Central memory CD4-positive, alpha-beta T cell (primary cell): Measurements from ENCODE around the gene RHOV.
"Not testable (repeated sequence)": the region's sequence is repeated elsewhere in the genome, so short reads cannot be mapped to it uniquely, and the experiment has no call there.

Source experiments
- DNase-seq: peaks from one replicate; pipeline ENCODE4 v3.0.0; 2022

Gene RHOV

DNA sequence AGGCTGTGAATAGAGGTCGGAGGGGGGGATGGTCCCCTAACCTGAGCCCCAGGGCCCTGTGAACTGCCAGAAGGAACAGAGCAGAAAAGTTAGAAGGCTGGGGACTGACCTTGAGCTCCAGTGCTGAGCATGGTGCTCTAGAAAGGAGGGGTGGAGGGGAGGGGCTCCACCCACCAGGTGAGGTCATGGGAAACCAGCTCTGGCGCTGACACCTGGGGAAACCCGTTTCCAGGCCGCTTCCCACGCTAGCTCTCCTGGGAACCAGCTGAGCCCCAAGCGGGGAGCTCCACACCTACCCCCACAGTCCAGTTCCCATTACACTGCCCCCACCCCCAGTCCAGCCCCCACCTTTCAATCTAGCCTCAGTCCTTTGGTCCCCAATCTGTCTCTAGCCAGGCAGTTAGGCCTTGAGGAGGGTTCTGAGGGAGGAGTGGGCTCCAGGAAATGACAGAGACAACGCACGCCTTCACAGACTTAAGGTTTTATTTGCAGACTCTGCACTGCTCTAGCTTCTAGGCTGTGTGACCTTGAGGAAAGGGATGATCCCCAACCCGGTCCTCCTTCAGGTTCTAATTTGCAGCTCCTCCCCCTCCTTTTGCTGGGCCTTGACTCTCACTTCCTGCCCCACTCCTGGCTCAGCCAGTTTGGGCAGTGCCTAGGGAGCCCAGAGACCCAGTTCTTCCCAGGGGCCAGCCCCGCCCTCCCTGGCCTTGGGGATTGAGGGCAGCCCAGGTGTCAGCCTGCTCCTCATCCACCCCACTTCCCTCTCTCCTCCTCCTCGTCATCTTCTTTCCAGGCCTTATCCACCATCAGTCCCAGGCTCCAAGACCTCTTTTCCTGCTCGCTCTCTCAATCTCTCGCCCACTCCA is 2.1 kb downstream of the RHOV start:
- no peak for DNase-seq

DNA sequence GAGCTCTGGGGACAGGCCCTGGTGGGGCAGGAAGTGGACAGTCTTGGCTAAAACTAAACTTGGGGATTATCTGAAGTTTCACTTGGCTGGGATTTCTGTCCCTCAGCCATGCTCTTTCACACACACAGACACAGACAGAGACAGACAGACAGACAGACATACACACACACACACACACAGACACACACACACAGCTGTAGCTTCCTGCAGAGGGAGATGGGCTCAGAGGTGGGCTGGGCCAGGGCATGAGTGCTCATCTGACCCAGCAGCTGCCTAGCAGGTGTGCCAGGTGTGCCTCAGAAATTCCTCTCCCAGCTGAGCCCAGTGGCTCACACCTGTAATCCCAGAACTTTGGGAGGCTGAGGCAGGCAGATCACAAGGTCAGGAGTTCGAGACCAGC is 3.3 kb downstream of the RHOV start:
- DNase-seq = no peak

DNA sequence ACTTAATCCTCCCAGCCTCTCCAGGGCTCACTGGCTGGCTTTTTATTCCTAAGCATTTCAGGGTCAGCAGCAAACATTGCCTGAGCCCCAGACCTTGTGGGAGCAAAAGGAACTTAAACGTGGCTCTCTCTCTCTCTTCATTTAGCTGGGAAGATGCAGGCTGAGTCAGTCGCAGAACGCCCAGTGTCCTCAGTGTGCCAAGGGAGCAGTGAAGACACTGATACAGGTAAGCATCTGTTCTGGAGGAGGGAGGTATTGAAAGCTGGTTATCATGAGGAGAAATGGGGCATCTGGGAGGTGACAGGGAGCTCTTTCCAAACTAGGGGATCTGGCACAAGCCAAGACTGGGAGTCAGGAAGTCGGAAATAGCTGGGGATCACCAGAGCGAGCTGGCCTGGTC is 4.3 kb downstream of the RHOV start:
- no peak for DNase-seq

DNA sequence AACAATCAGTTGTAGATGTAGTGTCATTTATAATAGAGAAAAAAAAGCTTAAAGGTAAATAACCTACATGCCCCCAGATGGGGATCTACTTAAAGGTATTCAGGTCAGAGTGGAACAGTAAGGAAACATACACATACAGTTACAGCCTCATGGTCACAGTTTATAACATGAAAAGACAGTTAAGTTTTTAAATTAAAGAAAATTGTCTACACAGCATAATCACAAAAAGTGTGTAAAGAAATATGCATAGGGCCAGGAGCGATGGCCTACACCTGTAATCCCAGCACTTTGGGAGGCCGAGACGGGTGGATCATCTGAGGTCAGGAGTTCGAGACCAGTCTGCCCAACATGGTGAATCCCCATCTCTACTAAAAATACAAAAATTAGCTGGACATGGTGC is 6.8 kb downstream of the RHOV start:
- DNase-seq = no peak

DNA sequence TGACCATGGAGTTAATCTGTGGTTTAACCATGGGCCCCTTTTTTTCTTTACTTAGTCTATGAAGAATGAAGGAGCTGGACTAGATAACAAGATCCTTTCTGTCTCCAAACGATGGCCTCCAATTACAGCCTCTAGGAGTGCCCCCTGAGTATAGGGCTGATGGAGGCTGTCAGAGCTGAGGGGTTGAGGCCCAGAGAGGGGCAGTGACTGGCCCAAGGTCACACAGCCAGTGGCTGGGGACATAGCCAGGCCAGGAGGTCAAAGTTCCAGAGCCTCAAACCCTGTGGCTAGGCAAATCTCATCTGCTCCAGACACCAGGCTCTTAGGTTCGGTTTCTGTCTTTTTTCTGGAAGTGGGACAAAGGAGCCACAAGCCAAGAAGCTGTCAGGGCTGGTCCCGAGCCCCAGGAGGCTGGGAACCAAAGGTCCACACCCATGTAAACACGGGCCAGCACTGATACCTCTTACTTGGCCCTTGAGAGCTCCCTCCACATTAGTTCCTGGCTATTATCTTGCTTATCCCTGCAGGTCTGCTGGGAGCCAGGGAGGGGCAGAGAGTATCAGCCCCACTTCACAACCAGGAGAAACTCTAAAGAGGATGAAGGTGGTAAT is 10.3 kb downstream of the RHOV start:
- no peak for DNase-seq

DNA sequence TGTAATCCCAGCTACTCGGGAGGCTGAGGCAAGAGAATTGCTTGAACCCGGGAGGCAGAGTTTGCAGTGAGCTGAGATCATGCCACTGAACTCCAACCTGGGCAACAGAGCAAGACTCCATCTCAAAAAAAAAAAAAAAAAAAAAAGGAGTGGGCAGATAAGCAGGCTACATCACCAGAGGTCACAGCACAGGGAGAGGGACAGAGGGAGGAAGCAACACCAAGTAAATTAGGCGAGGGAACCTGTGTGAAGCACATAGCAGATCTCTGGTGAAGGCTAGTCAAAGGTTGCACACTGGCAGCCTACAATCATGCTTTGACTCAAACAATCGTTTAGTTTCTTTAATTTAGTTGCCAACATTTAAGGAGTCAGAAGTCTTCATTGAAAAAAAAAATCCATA is 12.9 kb downstream of the RHOV start:
- not testable (repeated sequence) for DNase-seq

DNA sequence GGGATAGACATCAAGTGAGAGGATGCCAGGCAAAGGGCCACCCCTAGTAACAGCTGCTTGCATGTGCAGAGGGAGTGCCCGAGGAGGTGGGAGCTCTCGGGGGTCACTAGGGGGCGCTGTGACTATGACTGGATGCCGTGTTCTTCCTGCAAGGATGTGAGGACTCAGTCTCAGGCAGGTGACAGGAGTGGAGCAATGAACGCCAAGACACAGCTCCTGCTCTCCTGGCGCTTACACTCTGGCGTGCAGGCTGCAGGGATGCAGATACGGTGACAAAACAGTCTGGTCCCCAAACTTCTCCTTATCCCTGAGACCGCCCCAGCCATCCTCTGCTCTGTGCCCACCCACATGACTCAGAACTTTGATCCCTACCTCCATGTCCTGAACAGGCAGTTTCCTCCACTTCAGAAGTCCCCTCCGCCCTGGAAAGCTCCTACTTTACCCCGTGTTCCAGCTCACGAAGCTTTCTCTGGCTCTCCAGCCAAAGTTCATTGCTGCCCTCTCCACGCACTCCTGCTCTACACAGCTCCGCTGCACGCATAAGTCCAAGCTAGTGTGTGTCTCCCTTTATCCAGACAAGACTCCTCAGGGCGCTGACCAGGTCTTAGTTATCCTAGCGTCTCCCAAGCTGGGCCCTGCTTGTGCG is 14.7 kb downstream of the RHOV start:
- DNase-seq = peak; percentile 75

DNA sequence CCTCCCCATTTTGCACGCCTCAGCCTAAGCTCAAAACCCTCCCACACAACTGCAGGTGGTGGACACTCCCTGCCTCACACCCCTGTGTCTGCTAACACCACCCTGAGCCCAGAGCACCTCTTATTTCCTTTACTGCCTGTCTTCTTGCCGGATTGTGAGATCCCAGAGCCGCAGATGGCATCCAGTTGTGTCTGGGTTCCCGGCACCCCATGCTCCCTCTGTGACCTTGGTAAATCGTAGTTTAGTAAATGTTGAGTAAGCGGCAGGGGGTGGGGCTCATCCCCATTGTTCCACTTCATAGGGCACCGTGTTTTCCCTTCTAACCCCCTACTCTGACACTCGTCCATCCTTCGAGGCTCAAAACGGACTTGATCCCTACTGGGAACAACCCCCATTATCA is 15.3 kb downstream of the RHOV start:
- DNase-seq = no peak

DNA sequence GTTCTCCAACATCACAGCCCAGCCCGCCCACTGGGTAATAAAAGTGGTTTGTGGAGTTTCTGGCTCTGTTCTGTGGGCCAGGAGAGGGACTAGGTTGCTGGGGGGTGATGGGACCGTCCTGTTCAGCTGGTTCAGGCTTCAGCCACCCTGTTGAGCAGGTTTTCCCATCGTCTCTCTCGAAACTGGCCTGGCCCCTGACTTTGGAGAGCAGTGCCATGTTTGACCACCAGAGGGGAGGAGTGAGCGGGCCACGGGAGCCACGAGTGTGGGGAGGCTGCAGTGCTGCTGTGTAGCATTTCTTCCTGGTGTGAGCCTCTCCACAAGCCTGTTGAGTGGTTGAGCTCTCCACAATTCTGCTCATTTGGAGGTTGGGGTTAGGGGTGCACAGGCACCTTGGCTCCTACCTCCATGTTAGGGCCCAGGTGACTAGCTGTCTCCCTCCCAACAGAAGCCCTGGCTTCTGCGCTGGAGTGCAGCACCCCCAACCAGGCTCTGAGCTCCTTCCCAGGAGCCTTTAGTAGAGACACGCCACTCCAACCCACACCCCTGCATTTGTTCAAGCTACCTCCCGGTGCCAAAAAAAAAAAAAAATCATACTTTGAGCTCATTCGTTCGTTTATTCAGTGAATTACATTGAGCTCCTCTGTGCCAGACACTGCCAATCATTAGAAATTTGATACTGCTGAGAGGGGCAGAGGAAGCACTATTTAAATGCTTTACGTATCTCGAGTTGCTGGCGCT is 16.3 kb downstream of the RHOV start:
- DNase-seq = peak; percentile 69

DNA sequence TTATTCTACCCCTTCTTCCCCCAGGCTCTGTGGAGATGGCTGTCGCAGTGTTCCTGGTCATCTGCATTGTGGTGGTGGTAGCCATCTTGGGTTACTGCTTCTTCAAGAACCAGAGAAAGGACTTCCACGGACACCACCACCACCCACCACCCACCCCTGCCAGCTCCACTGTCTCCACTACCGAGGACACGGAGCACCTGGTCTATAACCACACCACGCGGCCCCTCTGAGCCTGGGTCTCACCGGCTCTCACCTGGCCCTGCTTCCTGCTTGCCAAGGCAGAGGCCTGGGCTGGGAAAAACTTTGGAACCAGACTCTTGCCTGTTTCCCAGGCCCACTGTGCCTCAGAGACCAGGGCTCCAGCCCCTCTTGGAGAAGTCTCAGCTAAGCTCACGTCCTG is 17.3 kb downstream of the RHOV start:
- DNase-seq = no peak

DNA sequence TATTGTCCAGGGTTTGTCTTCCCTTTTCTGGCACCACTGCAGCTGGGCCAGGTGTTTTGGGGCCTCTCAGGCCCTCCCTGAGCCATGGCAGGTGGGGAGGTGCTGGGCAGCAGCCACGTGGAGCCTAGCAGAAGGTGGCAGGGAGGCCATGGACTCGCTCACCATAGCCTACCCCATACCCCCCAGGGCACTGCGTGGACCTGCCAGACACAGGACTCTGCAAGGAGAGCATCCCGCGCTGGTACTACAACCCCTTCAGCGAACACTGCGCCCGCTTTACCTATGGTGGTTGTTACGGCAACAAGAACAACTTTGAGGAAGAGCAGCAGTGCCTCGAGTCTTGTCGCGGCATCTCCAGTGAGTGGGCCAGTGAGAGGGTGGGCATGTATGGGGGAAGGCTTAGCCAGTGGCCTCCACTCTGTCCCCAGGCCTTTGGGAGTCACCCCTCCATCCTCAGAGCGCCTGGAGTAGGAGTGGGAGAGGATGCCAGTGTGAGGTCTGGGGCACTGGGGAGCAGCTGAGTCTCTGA is 18.3 kb downstream of the RHOV start:
- DNase-seq = no peak

DNA sequence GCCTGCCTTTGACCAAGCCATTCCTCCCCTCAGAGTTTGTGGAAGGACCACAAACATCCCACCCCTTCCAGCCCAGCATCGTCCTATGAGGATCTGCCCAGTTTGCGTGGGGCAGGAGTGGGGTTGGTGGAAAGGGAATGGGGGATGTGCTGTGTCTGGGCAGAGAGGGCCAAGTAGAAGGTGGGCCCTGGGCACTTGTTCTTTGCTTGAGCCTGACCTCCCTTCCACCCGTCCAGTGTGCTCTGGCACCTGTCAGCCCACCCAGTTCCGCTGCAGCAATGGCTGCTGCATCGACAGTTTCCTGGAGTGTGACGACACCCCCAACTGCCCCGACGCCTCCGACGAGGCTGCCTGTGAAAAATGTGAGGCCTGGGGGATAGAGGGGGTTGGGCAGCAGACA is 19.9 kb downstream of the RHOV start:
- no peak for DNase-seq

DNA sequence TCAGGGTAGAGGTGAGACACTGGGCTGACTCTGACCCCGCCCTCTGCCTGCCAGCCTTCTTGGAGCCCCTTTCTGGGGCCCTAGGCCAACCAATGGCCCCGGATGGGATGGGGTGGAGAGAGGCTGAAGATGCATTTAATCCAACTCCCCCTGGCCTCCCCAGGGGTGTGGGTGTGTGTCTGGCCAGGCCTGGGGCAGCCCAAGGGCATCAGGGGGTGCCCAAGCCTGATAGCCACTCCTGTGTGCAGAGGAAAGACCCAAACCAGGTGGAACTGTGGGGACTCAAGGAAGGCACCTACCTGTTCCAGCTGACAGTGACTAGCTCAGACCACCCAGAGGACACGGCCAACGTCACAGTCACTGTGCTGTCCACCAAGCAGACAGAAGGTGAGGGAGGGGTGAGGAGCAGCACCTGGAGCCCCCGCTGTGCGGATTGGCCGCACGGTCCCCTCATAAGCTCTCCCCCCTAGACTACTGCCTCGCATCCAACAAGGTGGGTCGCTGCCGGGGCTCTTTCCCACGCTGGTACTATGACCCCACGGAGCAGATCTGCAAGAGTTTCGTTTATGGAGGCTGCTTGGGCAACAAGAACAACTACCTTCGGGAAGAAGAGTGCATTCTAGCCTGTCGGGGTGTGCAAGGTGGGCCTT is 20.7 kb downstream of the RHOV start:
- DNase-seq = no peak

DNA sequence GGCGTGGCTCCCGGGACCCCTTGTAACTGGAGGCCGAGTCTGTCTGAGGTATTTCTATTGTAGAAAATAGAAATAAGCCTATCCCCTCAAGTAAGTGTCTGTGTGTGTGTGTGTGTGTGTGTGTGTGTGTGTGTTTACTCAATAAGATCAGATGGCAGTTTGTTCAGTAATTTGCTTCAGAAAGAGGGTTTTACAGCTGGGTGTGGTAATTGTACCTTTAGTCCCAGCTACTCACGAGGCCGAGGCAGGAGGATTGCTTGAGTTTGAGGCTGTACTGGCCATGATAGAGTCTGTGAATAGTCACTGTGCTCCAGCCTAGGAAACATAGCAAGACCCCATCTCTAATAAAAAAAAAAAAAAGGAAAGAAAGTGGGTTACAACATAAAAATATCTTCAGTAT is 21.5 kb downstream of the RHOV start:
- DNase-seq = no peak

DNA sequence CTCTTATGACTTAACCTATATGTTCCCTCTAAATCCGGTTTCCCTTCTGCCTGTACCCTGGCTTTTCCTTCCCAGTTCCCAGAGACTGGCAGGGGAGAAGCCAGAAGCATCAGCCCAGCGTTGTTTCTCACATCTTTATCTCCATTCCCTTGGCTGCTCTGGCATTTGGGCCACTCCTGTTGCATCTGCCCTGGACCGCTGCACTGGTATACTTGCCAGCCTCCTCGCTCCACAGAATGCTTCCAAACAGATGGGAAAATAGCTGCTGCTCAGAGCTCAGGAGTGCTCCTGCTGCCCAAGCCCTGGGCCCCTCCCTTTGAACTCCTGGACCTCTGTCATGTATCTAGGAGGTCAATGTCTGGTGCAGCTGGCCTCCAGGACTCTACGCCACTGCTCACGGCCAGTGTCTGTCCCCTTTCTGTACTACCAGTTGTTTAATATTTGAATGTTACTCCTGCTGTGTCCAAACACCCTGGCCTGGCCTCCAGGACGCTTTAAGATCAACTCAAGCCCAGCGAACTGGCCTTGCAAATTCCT is 23.4 kb downstream of the RHOV start:
- no peak for DNase-seq

DNA sequence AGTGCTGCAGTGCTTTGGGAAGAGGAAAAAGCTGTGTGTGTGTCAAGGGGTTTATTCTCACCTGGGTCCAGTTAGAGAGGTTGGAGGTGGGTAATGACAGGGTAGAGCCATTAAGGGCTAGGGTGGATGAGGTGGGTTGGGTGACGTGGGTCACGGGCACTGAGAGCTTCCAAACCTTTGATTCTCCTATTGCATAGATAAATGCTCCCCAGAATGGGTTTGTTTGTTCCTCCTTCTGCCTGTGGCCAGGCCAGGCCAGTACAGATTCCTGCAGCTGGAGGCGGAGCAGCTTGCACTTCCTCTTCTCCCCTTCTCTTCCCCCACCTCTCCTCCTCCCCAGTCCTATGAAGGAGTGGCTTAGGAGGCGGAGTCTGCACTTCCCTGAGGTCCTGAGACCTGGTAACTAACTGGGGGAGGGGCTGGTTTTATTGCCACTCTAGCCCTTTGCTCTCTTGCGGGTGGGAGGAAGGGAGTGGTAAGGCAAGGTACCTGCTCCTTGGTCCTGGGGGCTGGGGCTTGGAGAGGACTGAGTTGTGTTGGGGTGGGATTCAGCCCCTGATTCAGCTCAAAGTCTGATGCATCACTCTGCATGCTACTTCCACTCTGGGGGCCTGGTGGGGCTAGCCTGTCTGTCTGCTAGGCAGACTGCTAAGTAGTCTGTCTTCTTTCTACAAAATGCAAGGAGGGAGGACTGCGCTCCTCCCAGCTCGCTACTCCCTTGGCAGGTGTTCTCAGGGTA is 26.6 kb downstream of the RHOV start:
- no peak for DNase-seq

DNA sequence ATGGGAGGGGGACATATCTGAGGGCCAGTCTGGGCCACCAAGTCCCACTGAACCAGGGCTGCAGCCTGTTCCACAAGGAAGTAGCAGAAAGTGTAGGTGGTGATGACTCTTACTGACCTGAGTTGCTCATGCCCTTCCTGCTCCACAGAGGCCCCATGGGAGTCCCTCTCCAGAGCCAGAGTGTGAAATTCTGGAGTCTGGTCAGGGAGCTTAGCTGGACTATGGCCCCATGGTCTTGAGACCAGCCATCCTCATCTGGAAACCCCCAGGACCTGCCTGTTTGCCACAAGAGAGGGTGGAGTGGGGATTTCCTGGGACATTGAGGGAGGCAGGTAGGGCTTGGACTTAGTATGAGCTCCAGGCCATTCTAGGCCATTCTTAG is 27.2 kb downstream of the RHOV start:
- no peak for DNase-seq

DNA sequence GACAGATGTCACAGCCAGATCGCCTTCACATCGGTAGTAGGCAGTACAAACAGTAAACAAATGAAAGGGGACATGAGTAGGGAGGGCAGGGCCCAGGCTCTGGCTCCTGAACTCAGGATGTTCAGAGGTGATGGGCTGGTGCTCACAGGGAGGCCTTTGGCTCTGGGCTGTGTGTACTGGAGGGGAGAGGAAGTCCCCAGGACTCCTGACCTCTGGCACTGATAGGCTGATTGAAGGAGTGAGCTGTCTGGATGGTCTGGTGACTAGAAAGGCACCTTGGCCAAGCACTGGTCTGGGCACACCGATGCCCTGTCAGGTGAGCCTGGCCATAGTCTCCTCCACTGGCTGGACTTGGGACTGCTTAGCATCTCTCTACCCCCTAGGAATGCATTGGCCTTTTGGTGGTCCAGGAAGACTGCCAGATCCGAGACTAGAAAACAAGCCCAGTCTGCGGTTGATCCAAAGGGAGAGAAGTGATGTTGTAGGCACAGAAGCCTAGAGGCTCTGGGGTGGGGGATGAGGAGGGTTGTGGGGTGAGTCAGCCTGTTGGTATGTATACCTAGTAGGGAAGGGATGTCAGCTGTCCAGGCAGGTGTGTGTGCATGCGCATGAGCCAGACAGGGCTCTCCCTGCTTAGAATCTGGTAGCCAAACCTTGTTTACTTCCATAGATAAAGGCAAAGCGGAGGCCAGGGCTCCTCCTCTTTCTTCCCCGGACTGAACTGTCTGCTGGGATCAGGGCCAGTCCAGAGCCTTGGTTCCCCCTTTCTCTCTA is 28.3 kb downstream of the RHOV start:
- DNase-seq = no peak

DNA sequence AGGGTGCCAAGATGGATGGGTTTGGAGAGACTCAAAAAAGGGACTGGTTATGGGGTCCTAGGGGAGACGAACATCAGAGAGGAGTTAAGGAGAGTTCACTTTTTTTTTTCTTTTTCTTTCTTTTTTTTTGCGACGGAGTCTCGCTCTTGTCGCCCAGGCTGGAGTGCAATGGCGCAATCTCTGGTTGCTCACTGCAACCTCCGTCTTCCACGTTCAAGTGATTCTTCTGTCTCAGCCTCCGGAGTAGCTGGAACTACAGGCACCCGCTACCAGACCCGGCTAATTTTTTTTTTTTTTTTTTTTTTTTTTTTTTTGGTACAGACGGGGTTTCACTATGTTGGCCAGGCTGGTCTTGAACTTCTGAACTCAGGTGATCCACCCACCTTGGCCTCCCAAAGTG is 29.0 kb downstream of the RHOV start:
- no peak for DNase-seq

DNA sequence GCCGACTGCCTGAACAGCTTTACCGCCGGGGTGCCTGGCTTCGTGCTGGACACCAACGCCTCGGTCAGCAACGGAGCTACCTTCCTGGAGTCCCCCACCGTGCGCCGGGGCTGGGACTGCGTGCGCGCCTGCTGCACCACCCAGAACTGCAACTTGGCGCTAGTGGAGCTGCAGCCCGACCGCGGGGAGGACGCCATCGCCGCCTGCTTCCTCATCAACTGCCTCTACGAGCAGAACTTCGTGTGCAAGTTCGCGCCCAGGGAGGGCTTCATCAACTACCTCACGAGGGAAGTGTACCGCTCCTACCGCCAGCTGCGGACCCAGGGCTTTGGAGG is 29.4 kb downstream of the RHOV start:
- DNase-seq = peak; percentile 29
